ENCODE results near the gene HSPA1B.
"Not testable (repeated sequence)": the region's sequence is repeated elsewhere in the genome, so short reads cannot be mapped to it uniquely, and the experiment has no call there.

The HSPA1B gene

DNA sequence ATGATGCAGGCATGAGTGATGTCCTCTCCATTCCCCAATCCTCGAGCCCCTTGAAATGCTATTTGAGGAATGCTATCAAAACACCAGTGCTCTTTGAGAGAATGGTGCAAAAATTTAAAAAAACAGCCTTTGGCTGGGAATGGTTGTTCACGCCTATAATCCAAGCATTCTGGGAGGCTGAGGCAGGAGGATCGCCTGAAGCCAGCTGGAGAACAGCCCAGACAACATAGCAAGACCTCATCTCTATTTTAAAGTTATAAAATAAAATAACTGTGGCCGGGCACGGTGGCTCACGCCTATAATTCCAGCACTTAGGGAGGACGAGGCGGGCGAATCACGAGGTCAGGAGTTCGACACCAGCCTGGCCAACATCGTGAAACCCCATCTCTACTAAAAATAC, 27.8 kb upstream of the HSPA1B start:
- no peak overlapping the region for H3K4me3 ChIP-seq (replicated peaks; ENCODE audit: low read depth, low read length)
- no peak for TF ChIP-seq CTCF (IDR thresholded peaks at IDR 0.05; ENCODE audit: low read depth, low read length, missing control alignments)
- no peak for DNase-seq (ENCODE audit: extremely low read depth, low read depth)

DNA sequence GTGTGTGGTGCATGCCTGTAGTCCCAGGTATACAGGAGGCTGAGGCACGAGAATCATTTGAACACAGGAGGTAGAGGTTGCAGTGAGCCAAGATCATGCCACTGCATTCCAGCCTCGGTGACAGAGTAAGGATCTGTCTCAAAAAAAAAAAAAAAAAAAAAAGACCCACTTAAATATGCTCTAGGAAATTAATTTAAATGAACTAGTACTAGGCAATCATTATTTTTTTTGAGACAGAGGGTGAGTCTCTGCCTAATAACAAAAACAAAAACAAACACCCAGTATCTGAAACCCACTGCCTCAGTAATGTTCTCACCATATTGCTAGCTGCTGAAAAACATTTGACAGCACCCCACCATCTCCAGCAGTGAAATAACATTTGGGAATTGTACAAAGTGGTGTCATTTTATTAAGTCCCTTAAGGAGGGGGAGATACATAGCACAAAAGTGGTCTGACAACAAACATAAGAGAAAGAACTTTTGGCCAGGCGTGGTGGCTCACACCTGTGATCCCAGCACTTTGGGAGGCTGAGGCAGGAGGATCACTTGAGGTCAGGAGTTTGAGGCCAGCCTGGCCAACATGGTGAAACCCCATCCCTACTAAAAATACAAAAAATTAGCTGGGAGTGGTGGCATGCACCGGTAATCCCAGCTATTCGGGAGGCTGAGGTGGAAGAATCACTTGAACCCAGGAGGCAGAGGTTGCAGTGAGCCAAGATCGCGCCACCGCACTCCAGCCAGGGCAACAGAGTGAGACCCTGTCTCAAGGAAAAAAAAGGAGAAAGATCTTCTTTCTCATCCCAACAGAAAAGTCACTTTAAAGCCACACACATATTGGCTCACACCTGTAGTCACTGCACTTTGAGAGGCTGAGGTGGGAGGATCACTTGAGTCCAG, 26.3 kb upstream of the HSPA1B start:
- not testable (repeated sequence) for H3K4me3 ChIP-seq (replicated peaks; ENCODE audit: low read depth, low read length); DNase-seq (ENCODE audit: extremely low read depth, low read depth)

DNA sequence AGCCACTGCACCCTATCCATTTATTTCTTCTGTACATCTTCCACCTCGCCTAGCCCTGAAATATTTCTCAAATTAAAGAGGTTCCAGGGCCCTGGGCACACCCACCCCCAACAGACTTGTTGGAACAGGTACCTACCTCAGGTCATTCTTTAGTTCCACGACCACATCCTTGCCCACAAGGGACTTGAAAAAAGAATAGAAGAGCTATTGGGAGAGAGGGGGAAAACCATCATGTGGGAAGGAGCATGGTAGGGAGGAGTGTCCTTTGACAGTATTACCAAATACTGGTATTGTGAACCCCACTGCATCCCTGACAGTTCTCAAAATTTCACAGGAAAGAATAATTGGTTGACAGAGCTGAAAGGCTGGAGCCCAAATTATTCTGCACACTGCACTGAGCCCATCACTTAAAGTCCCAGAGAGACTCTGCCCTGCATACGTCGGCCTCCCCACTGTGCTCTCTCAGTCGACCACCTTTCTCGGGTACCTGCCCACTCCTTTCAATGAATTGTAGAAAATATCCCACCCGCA, 21.5 kb upstream of the HSPA1B start:
- no peak for TF ChIP-seq CTCF (IDR thresholded peaks at IDR 0.05; ENCODE audit: low read depth, low read length, missing control alignments)
- H3K4me3 ChIP-seq (replicated peaks; ENCODE audit: low read depth, low read length): peak overlapping the region; percentile 94
- DNase-seq (ENCODE audit: extremely low read depth, low read depth): no peak

DNA sequence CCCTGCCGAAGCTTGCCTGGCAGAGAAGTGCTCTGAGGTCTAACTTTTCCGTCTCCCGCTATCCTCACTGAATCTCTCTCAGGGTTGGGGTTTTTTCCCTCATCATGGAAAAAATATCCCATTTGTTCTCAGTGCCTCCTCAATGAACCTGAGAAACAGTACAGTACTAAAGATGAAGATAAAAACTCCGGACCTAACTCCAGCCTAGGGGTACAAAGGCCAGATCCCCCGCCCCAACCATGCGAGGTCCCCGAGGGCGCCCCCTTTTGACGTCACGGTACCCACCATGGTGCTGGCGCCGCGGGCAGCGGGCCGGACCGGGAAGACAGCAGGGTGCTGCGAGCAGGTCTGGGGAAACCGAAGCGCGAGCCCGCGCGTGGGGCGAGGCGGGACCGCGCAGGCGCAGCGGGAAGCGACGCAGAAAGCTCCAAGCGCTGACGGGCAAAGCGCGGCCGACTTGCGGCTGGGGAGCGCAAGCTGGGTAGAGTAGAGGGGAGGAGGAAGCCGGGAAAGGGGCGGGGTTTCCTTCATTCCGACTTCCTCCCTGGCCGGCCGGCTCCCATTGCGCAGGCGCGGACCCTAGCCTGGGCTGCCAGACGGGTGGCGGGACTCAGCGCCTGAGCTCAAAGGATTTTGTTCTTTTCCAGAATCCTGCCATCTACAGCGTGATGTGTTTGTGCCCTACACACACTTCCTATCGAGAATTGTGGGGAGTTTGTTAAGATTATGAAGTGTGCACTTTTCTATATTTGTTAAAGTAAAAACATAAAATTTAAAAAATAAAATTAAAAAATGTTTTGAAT, 20.9 kb upstream of the HSPA1B start, which contains the start of gene LSM2:
Gene LSM2 (minus strand): TSS at position 497 of the 803 bp plus-strand sequence. CDS start 209 bp downstream, at position 288.
- peak within 1 kb of the TSS; percentile 94 for H3K4me3 ChIP-seq (replicated peaks; ENCODE audit: low read depth, low read length)
- DNase-seq (ENCODE audit: extremely low read depth, low read depth): peak; percentile 87
- peak; percentile 35 for TF ChIP-seq CTCF (IDR thresholded peaks at IDR 0.05; ENCODE audit: low read depth, low read length, missing control alignments)

- DNase-seq (ENCODE audit: extremely low read depth, low read depth); H3K4me3 ChIP-seq (replicated peaks; ENCODE audit: low read depth, low read length): not testable (repeated sequence)
Measured at GRCh38 chr6:31808599-31808998, 18.9 kb upstream of the HSPA1B start.

GRCh38 chr6:31811645-31812044, 15.9 kb upstream of the HSPA1B start:
- TF ChIP-seq CTCF (IDR thresholded peaks at IDR 0.05; ENCODE audit: low read depth, low read length, missing control alignments): no peak
- no peak overlapping the region for H3K4me3 ChIP-seq (replicated peaks; ENCODE audit: low read depth, low read length)
- no peak for DNase-seq (ENCODE audit: extremely low read depth, low read depth)

- no peak for DNase-seq (ENCODE audit: extremely low read depth, low read depth)
- H3K4me3 ChIP-seq (replicated peaks; ENCODE audit: low read depth, low read length): no peak overlapping the region
- no peak for TF ChIP-seq CTCF (IDR thresholded peaks at IDR 0.05; ENCODE audit: low read depth, low read length, missing control alignments)
Measured at GRCh38 chr6:31813465-31813849, 14.1 kb upstream of the HSPA1B start.

All from HFF-Myc (cell line).